Lower lobe of right lung (tissue), 2 donors: ENCODE results near the gene SHISAL1. TPM values are rescaled to one million over a fixed set of nuclear protein-coding genes. Genes with fewer than 3 reads are reported as not detected.
"Not testable (repeated sequence)": the region's sequence is repeated elsewhere in the genome, so short reads cannot be mapped to it uniquely, and the experiment has no call there.

Experiments used
- ATAC-seq, 2 donors: fragments of 200-7000 bp; cut with Tn5 transposase; one replicate each; pipeline ENCODE4 v1.9.1; 2020 to 2022; ENCODE audit warnings: mild to moderate bottlenecking in 2 of 2, moderate library complexity in 2 of 2
- DNase-seq: peaks from one replicate; pipeline ENCODE4 v3.0.0-alpha.2; 2020
- H3K27ac ChIP-seq: fragments of 200-600 bp; one replicate; pipeline ENCODE4 v1.8.0; 2022
- H3K27me3 ChIP-seq: fragments of 200-600 bp; one replicate; pipeline ENCODE4 v1.8.0; 2022; ENCODE audit warnings: low read depth
- H3K36me3 ChIP-seq: fragments of 200-600 bp; one replicate; pipeline ENCODE4 v1.8.0; 2022; ENCODE audit warnings: mild to moderate bottlenecking
- H3K4me1 ChIP-seq: fragments of 200-600 bp; one replicate; pipeline ENCODE4 v1.8.0; 2022
- H3K4me3 ChIP-seq: fragments of 200-600 bp; one replicate; pipeline ENCODE4 v1.8.0; 2022; ENCODE audit warnings: mild to moderate bottlenecking
- H3K9me3 ChIP-seq: fragments of 200-600 bp; one replicate; pipeline ENCODE4 v1.8.0; 2022
- intact Hi-C: fragments of 100-400 bp; cut with DNase I; formaldehyde crosslinking; loops from one replicate; pipeline ENCODE4 v1.11.0; 2022
- total RNA-seq: library from RNA; stranded (reverse); fragmentation: NEBNext Ultra II Directional; extraction: Animal tissue kit (Norgen Biotek cat#: 25700); gene quantifications from one replicate; pipeline ENCODE4 v1.2.1, GENCODE V29; 2021
- TF ChIP-seq, protein P1 (sequence below): fragments of 200-600 bp; IDR thresholded peaks from one replicate; pipeline ENCODE4 v1.8.0; 2022; ENCODE audit warnings: antibody characterized with exemption, mild to moderate bottlenecking
- donor health status: DM: no; HTN: yes; CAD: no; lungs with severe emphysema.

The SHISAL1 gene
- total RNA-seq, 1 donor from 2014 or later: 0.32 TPM

- peaks cover 9% of the 10 kb centered on the region for H3K4me1 ChIP-seq
- H3K4me3 ChIP-seq: no peak overlapping the region
- H3K27ac ChIP-seq: no peak overlapping the region
- ATAC-seq: no peak
- no peaks in the 10 kb centered on the region for H3K27me3 ChIP-seq
- no peaks in the 10 kb centered on the region for H3K9me3 ChIP-seq
- intact Hi-C loops: no loop called here
- DNase-seq: no peak
- H3K36me3 ChIP-seq: no peaks in the 10 kb centered on the region
- TF ChIP-seq, protein P1, sequence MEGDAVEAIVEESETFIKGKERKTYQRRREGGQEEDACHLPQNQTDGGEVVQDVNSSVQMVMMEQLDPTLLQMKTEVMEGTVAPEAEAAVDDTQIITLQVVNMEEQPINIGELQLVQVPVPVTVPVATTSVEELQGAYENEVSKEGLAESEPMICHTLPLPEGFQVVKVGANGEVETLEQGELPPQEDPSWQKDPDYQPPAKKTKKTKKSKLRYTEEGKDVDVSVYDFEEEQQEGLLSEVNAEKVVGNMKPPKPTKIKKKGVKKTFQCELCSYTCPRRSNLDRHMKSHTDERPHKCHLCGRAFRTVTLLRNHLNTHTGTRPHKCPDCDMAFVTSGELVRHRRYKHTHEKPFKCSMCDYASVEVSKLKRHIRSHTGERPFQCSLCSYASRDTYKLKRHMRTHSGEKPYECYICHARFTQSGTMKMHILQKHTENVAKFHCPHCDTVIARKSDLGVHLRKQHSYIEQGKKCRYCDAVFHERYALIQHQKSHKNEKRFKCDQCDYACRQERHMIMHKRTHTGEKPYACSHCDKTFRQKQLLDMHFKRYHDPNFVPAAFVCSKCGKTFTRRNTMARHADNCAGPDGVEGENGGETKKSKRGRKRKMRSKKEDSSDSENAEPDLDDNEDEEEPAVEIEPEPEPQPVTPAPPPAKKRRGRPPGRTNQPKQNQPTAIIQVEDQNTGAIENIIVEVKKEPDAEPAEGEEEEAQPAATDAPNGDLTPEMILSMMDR: no peak
These were observed 5.1 kb downstream of the SHISAL1 start for GRCh38 chr22:44307509-44308169.

DNA sequence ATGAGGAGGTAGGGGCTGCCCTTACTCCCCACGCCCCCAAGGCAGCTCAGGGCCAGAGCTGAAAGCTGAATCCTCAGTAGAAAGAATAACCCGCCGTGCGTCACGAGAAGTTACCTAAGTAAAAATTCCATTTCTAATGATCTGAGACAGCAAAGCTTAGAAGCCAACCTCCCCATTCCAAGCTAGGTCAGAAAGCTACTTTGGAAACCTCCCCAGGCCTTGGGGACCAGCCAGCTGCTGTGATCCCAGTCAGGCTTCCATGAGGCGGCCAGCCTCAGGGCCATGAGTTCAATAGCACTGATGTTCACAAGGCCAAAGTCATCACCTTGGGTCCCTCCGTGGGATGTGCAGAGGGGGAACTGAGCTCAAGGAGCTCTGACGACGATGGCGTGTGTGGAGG, 6.9 kb downstream of the SHISAL1 start:
- ATAC-seq: no peak
- DNase-seq: no peak

GRCh38 chr22:44305455-44305854, 7.3 kb downstream of the SHISAL1 start:
- no peak for DNase-seq
- Histone ChIP-seq H3K4me3 (no peak overlapping the region), H3K27ac (no peak overlapping the region), H3K27me3 (no peaks in the 10 kb centered on the region), H3K36me3 (no peaks in the 10 kb centered on the region), H3K4me1 (peaks cover 9% of the 10 kb centered on the region), H3K9me3 (no peaks in the 10 kb centered on the region)
- ATAC-seq: no peak
- intact Hi-C loops: no loop called here
- TF ChIP-seq, protein P1: no peak

More for the DNA sequence above, 6.9 kb downstream of the SHISAL1 start:
- TF ChIP-seq, protein P1: no peak
- intact Hi-C loops: no loop called here
- H3K4me1 ChIP-seq: peaks cover 9% of the 10 kb centered on the region
- no peaks in the 10 kb centered on the region for H3K9me3 ChIP-seq
- no peak overlapping the region for H3K4me3 ChIP-seq
- H3K27ac ChIP-seq: no peak overlapping the region
- no peaks in the 10 kb centered on the region for H3K27me3 ChIP-seq
- no peaks in the 10 kb centered on the region for H3K36me3 ChIP-seq

DNA sequence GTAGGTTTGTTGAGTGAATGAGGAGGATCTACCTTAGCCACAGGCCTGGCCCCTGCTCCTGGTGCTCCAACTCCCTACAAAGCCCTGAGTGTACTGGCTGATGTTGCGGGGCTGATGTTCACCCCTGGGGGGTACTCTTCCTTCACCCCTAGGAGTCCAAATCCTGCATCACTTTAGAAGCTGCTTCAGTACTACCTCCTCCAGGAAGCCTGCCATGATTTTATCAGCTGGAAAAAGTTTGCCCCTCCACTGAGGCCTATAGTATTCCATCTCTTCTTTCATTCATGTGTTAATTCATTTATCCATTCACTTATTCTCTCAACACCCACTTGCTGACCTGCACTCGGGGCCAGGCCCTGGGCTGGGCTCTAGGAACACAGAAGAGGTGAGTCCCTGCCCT, 7.8 kb downstream of the SHISAL1 start:
- intact Hi-C loops: no loop called here
- H3K4me3 ChIP-seq: no peak overlapping the region
- no peaks in the 10 kb centered on the region for H3K27me3 ChIP-seq
- no peak for DNase-seq
- peaks cover 9% of the 10 kb centered on the region for H3K4me1 ChIP-seq
- TF ChIP-seq, protein P1: no peak
- no peak overlapping the region for H3K27ac ChIP-seq
- ATAC-seq: no peak
- no peaks in the 10 kb centered on the region for H3K9me3 ChIP-seq
- no peaks in the 10 kb centered on the region for H3K36me3 ChIP-seq

GRCh38 chr22:44304354-44304753, 8.4 kb downstream of the SHISAL1 start:
- Histone ChIP-seq H3K9me3 (no peaks in the 10 kb centered on the region), H3K4me3 (no peak overlapping the region), H3K36me3 (no peaks in the 10 kb centered on the region), H3K27ac (no peak overlapping the region), H3K27me3 (no peaks in the 10 kb centered on the region), H3K4me1 (peaks cover 3% of the 10 kb centered on the region)
- DNase-seq (no peak), ATAC-seq (no peak)
- intact Hi-C loops: no loop called here
- TF ChIP-seq, protein P1: no peak

- H3K27me3 ChIP-seq, H3K4me1 ChIP-seq, H3K36me3 ChIP-seq, H3K9me3 ChIP-seq, H3K27ac ChIP-seq, H3K4me3 ChIP-seq, ATAC-seq, DNase-seq, intact Hi-C loops: not testable (repeated sequence)
These were observed 10.4 kb downstream of the SHISAL1 start for GRCh38 chr22:44302363-44302762.
